CD14-positive monocyte (primary cell): ENCODE results near the gene ERMAP. TPM values are rescaled to one million over a fixed set of nuclear protein-coding genes. Genes with fewer than 3 reads are reported as not detected.

ENCODE experiments used
- DNase-seq, 3 donors: peaks; one replicate each; pipeline ENCODE4 v3.0.0-alpha.2; 2011 to 2022
- H2AFZ ChIP-seq: 2 replicates; pipeline ENCODE4 v1.6.0; 2012; ENCODE audit warnings: mild to moderate bottlenecking, low read depth, low read length, inconsistent platforms; ENCODE audit not compliant: insufficient read depth, poor library complexity, severe bottlenecking
- H3K27ac ChIP-seq, 2 donors: 1 replicate in 1 of 2; 2 replicates in 1 of 2; pipeline ENCODE4 v1.5.1; 2012 to 2013; ENCODE audit warnings: low read length in 2 of 2, control low read depth in 1 of 2, inconsistent platforms in 1 of 2, low read depth in 1 of 2, mild to moderate bottlenecking in 1 of 2
- H3K27me3 ChIP-seq, 2 donors: one replicate each; pipeline versions ENCODE4 v1.6.0 to v1.6.1; 2011 to 2013; ENCODE audit warnings: low read length in 2 of 2; ENCODE audit not compliant: control insufficient read depth in 2 of 2, insufficient read depth in 2 of 2
- H3K36me3 ChIP-seq, 2 donors: replicated peaks in 1 of 2; 1 replicate in 1 of 2; 2 replicates in 1 of 2; pipeline versions ENCODE4 v1.5.1 to v1.6.1; 2012 to 2013; ENCODE audit warnings: low read length in 2 of 2, control low read depth in 1 of 2, inconsistent platforms in 1 of 2, mild to moderate bottlenecking in 1 of 2; ENCODE audit not compliant: insufficient read depth in 2 of 2, control insufficient read depth in 1 of 2
- H3K4me1 ChIP-seq, 2 donors: 1 replicate in 1 of 2; 2 replicates in 1 of 2; pipeline versions ENCODE4 v1.5.1 to v1.6.1; 2012 to 2013; ENCODE audit warnings: low read length in 2 of 2, control low read depth in 1 of 2, inconsistent platforms in 1 of 2, mild to moderate bottlenecking in 1 of 2, moderate library complexity in 1 of 2; ENCODE audit not compliant: insufficient read depth in 2 of 2, control insufficient read depth in 1 of 2
- H3K4me2 ChIP-seq: replicated peaks from 2 replicates; pipeline ENCODE3; 2012; ENCODE audit warnings: low read length, moderate library complexity, mild to moderate bottlenecking; ENCODE audit not compliant: poor library complexity, severe bottlenecking; ENCODE audit errors: extremely low read depth
- H3K4me3 ChIP-seq, 3 experiments: fragments of 200-600 bp in 1 of 3; sonication (generic) in 1 of 3; replicated peaks in 1 of 3; 1 replicate in 2 of 3; 2 replicates in 1 of 3; pipeline ENCODE4 v1.5.1; 2011 to 2013; ENCODE audit warnings: low read length in 3 of 3, mild to moderate bottlenecking in 3 of 3, control low read depth in 2 of 3, low read depth in 2 of 3, inconsistent platforms in 1 of 3, moderate library complexity in 1 of 3
- H3K79me2 ChIP-seq: 2 replicates; pipeline ENCODE4 v1.6.0; 2012; ENCODE audit warnings: mild to moderate bottlenecking, control low read depth, inconsistent platforms, low read length, moderate library complexity; ENCODE audit not compliant: insufficient read depth
- H3K9ac ChIP-seq: 2 replicates; pipeline ENCODE4 v1.6.0; 2017; ENCODE audit warnings: low read length, mild to moderate bottlenecking; ENCODE audit not compliant: insufficient read depth, poor library complexity, severe bottlenecking
- H3K9me3 ChIP-seq, 2 donors: replicated peaks in 1 of 2; 1 replicate in 1 of 2; 2 replicates in 1 of 2; pipeline versions ENCODE4 v1.5.1 to v1.6.1; 2012 to 2013; ENCODE audit warnings: low read length in 2 of 2, control low read depth in 1 of 2; ENCODE audit not compliant: control insufficient read depth in 1 of 2, insufficient read depth in 1 of 2
- H4K20me1 ChIP-seq: 2 replicates; pipeline ENCODE4 v1.6.0; 2012; ENCODE audit warnings: mild to moderate bottlenecking, low read length, control low read depth, moderate library complexity; ENCODE audit not compliant: insufficient read depth
- H3K27ac Mint-ChIP-seq, 7 donors: one replicate each; pipeline ENCODE4 v1.8.0; 2020; ENCODE audit warnings: mild to moderate bottlenecking in 7 of 7, mixed read lengths in 7 of 7, moderate library complexity in 6 of 7, inconsistent platforms in 2 of 7
- H3K27me3 Mint-ChIP-seq, 3 donors: one replicate each; pipeline ENCODE4 v1.8.0; 2021 to 2022; ENCODE audit warnings: low read depth in 3 of 3, mild to moderate bottlenecking in 3 of 3, mixed read lengths in 3 of 3, moderate library complexity in 3 of 3, inconsistent platforms in 1 of 3
- H3K36me3 Mint-ChIP-seq, 2 donors: one replicate each; pipeline ENCODE4 v1.8.0; 2020; ENCODE audit warnings: mixed read lengths in 2 of 2, inconsistent platforms in 1 of 2, mild to moderate bottlenecking in 1 of 2
- H3K4me1 Mint-ChIP-seq: one replicate; pipeline ENCODE4 v1.8.0; 2020; ENCODE audit warnings: mild to moderate bottlenecking, mixed read lengths
- H3K4me3 Mint-ChIP-seq, 2 donors: one replicate each; pipeline ENCODE4 v1.8.0; 2020; ENCODE audit warnings: mild to moderate bottlenecking in 2 of 2, mixed read lengths in 2 of 2, moderate library complexity in 1 of 2
- H3K9me3 Mint-ChIP-seq, 7 donors: one replicate each; pipeline ENCODE4 v1.8.0; 2020 to 2022; ENCODE audit warnings: mixed read lengths in 7 of 7, mild to moderate bottlenecking in 6 of 7, moderate library complexity in 6 of 7, inconsistent platforms in 2 of 7
- CTCF ChIP-seq: fragments of 200-600 bp; IDR thresholded peaks from one replicate; pipeline ENCODE4 v1.8.0; 2022; ENCODE audit warnings: antibody characterized with exemption, mild to moderate bottlenecking
- WGBS: methylation state at CpG from one replicate; pipeline ENCODE4 v1.1.5; 2013; ENCODE audit warnings: missing lambda C conversion rate; ENCODE audit not compliant: insufficient coverage; 5-methylcytosine and 5-hydroxymethylcytosine counted together
- intact Hi-C, 2 donors: fragments of 100-400 bp; cut with micrococcal nuclease; formaldehyde crosslinking; loops; one replicate each; pipeline versions ENCODE4 v1.15.0 to v1.15.1; 2023
- polyA plus RNA-seq, 3 donors: library from polyadenylated mRNA; depleted of rRNA in 1 of 3; unstranded in 2 of 3; stranded (reverse) in 1 of 3; fragments of 300-500 nt in 2 of 3; fragments of >200 nt in 1 of 3; fragmentation: Illumina TruSeq in 2 of 3; gene quantifications; 1 replicate in 2 of 3; 2 replicates in 1 of 3; pipeline ENCODE4 v1.2.3, GENCODE V29; 2012 to 2021

ERMAP gene
- polyA plus RNA-seq, 3 donors = 6.0 to 22.7 (median 8.4) TPM

DNA sequence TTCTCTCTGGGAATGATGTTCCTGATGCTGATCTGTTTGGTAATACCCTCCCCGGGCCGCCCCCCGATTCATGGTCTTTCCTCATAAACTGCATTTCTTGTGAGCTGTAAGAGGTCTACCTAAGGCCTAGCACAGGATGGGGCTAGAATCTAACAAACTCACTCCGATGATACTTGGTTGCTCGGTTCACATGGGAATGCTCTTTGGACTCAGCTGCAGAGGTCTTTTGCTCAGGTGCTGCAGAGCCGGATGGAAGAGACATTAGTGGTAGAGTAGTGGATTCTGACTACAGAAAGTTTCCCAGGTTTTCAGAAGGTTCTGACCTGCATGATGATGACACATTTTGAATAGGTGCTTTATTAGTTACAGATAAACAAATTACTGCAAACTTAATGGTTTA is 40.4 kb upstream of the ERMAP start:
- peaks cover 10% of the 10 kb centered on the region for H3K79me2 ChIP-seq
- intact Hi-C loops = loop anchor here in 1 of 2 donors (5.0 kb wide), 1 partner anchor 296 kb away; no protein-coding TSS in a partner anchor
- DNase-seq = no peak
- no peaks in the 10 kb centered on the region for H3K27me3 Mint-ChIP-seq
- peaks cover 0 to 7% of the 10 kb centered on the region in 2 donors for H3K4me1 ChIP-seq
- H2AFZ ChIP-seq = no peak overlapping the region
- no peak overlapping the region for H3K4me2 ChIP-seq
- no peak overlapping the region for H3K9ac ChIP-seq
- H3K27ac Mint-ChIP-seq = peak overlapping the region in 1 of 7 donors; percentile 15
- no peaks in the 10 kb centered on the region for H3K9me3 Mint-ChIP-seq
- H3K4me3 ChIP-seq = no peak overlapping the region
- H3K36me3 ChIP-seq = peaks cover 52 to 93% of the 10 kb centered on the region in 2 donors
- no peaks in the 10 kb centered on the region for H3K9me3 ChIP-seq
- WGBS = 100% methylated on average over 5 of the region's 6 CpGs
- TF ChIP-seq CTCF = no peak
- H3K4me1 Mint-ChIP-seq = peaks cover 5% of the 10 kb centered on the region
- H4K20me1 ChIP-seq = no peaks in the 10 kb centered on the region
- H3K4me3 Mint-ChIP-seq = no peak overlapping the region
- no peaks in the 10 kb centered on the region for H3K27me3 ChIP-seq
- no peak overlapping the region for H3K27ac ChIP-seq
- peaks cover 73 to 81% of the 10 kb centered on the region in 2 donors for H3K36me3 Mint-ChIP-seq

- Histone ChIP-seq H3K4me2 (no peak overlapping the region), H3K9me3 (no peaks in the 10 kb centered on the region), H2AFZ (no peak overlapping the region), H3K36me3 (peaks cover 56 to 88% of the 10 kb centered on the region in 2 donors), H3K27ac (no peak overlapping the region), H3K4me1 (no peaks in the 10 kb centered on the region), H3K9ac (no peak overlapping the region), H4K20me1 (no peaks in the 10 kb centered on the region), H3K79me2 (no peaks in the 10 kb centered on the region), H3K4me3 (no peak overlapping the region), H3K27me3 (no peaks in the 10 kb centered on the region)
- no peaks in the 10 kb centered on the region for H3K9me3 Mint-ChIP-seq
- H3K27ac Mint-ChIP-seq = peak overlapping the region in 1 of 7 donors; percentile 27
- H3K4me3 Mint-ChIP-seq = no peak overlapping the region
- peaks cover 82 to 90% of the 10 kb centered on the region in 2 donors for H3K36me3 Mint-ChIP-seq
- peak; percentile 60 for TF ChIP-seq CTCF
- H3K4me1 Mint-ChIP-seq = no peaks in the 10 kb centered on the region
- intact Hi-C loops = loop anchor here in 1 of 2 donors (5.0 kb wide), 1 partner anchor 294 kb away; no protein-coding TSS in a partner anchor
- peak in 2 of 3 donors; percentile 13 to 31 for DNase-seq
- H3K27me3 Mint-ChIP-seq = no peaks in the 10 kb centered on the region
Observed at GRCh38 chr1:42777852-42778251, 39.1 kb upstream of the ERMAP start.
